Measurements from ENCODE around the gene SOX30.

DNA sequence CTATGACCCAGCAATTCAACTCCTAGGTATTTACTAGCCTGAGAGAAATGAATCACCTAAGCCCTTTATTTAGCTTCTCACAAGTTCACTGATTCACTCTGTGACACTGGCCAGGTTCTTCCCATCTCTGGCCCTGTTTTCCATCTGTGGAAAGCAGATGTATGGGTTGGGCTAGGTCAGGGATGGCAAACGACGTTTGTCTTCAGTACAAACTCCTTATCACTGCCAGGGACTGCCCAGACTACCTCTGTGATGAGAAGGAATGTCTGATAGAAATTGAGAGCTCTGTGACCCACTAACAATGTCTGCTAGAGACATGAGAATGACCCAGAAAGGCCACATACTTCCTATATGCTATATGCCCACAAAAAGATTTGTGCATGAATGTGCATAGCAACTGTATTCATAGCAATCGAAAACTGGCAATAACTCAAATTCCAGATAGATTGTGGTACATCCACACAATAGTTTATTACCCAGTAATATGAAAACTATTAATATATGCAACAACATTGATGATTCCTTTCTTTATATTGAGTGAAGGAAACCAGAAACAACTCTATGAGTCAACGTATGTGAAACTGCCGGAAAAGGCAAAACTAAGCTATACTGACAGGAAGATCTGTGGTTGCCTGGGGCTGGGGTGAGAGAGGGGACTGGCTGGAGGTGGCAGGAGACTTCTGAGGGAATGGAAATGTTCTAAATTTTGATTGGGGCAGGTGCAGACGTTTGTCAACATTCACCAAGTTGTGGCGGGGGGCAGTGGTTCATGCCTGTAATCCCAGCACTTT is 44.7 kb downstream of the SOX30 start:
- TF ChIP-seq, protein P1, sequence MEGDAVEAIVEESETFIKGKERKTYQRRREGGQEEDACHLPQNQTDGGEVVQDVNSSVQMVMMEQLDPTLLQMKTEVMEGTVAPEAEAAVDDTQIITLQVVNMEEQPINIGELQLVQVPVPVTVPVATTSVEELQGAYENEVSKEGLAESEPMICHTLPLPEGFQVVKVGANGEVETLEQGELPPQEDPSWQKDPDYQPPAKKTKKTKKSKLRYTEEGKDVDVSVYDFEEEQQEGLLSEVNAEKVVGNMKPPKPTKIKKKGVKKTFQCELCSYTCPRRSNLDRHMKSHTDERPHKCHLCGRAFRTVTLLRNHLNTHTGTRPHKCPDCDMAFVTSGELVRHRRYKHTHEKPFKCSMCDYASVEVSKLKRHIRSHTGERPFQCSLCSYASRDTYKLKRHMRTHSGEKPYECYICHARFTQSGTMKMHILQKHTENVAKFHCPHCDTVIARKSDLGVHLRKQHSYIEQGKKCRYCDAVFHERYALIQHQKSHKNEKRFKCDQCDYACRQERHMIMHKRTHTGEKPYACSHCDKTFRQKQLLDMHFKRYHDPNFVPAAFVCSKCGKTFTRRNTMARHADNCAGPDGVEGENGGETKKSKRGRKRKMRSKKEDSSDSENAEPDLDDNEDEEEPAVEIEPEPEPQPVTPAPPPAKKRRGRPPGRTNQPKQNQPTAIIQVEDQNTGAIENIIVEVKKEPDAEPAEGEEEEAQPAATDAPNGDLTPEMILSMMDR (IDR thresholded peaks at IDR 0.05), result no peak
- no peak for TF ChIP-seq POLR2AphosphoS5 (IDR thresholded peaks at IDR 0.05; ENCODE audit: insufficient read depth in 1 of 2, low read depth in 1 of 2)

All from vagina (tissue), 2 donors.